Panc1 (cell line): ENCODE measurements around the gene ZNF396. TPM values are rescaled to one million over a fixed set of nuclear protein-coding genes. Genes with fewer than 3 reads are reported as not detected.

Experiments
- ATAC-seq: fragments of 200-7000 bp; cut with Tn5 transposase; 2 replicates; pipeline ENCODE4 v1.9.1; 2020; ENCODE audit warnings: mild to moderate bottlenecking, moderate library complexity
- BruUV-seq: library from RNA; stranded (reverse); fragments of 400-500 nt; replicated peaks from 2 replicates; lab custom pipeline; 2021; lab: Mats Ljungman, UMichigan
- CTCF ChIA-PET: fragments of 300-600 bp; sonication (Branson Sonifier 250); formaldehyde crosslinking; loops from one replicate; lab custom pipeline; 2022; ENCODE audit warnings: antibody characterized with exemption; lab: Charles Lee
- POLR2A ChIA-PET: fragments of 300-600 bp; sonication (Branson Sonifier 250); formaldehyde crosslinking; loops from one replicate; lab custom pipeline; 2022; ENCODE audit warnings: antibody characterized with exemption; lab: Charles Lee
- DNase-seq: peaks from one replicate; pipeline ENCODE4 v3.0.0-alpha.2; 2010; ENCODE audit warnings: low read depth, low spot score
- H3K27ac ChIP-seq: 2 replicates; pipeline ENCODE4 v1.5.1; 2011; ENCODE audit warnings: mild to moderate bottlenecking, low read length, inconsistent platforms
- H3K27me3 ChIP-seq: fragments of 200-500 bp; sonication (Bioruptor generic); 2 replicates; pipeline ENCODE4 v1.6.0; 2014; ENCODE audit warnings: low read length, inconsistent platforms; ENCODE audit not compliant: control insufficient read depth, insufficient read depth
- H3K36me3 ChIP-seq: fragments of 200-500 bp; sonication (Bioruptor generic); 2 replicates; pipeline ENCODE4 v1.5.1; 2014; ENCODE audit warnings: inconsistent platforms, mild to moderate bottlenecking, low read length, moderate library complexity; ENCODE audit not compliant: control insufficient read depth, insufficient read depth
- H3K4me1 ChIP-seq: 2 replicates; pipeline ENCODE4 v1.5.1; 2011; ENCODE audit warnings: inconsistent platforms, mild to moderate bottlenecking, low read length, moderate library complexity; ENCODE audit not compliant: control insufficient read depth, insufficient read depth
- H3K4me3 ChIP-seq, 2 experiments: 2 replicates each; pipeline ENCODE4 v1.5.1; 2011 to 2012; ENCODE audit warnings: low read depth in 2 of 2, low read length in 2 of 2, mild to moderate bottlenecking in 2 of 2, inconsistent platforms in 1 of 2, moderate library complexity in 1 of 2
- H3K9me3 ChIP-seq: fragments of 200-500 bp; sonication (Bioruptor generic); 2 replicates; pipeline ENCODE4 v1.5.1; 2014; ENCODE audit warnings: low read depth, mild to moderate bottlenecking, inconsistent platforms, low read length, moderate library complexity; ENCODE audit not compliant: control insufficient read depth, insufficient read depth
- POLR2AphosphoS5 ChIP-seq: IDR thresholded peaks from 2 replicates; pipeline ENCODE4 v1.6.1; 2012; ENCODE audit warnings: mild to moderate bottlenecking, low read depth, low read length, moderate library complexity
- REST ChIP-seq, 2 experiments: IDR thresholded peaks; 2 replicates each; pipeline ENCODE4 v1.6.1; 2011 to 2012; ENCODE audit warnings: low read depth in 2 of 2, control low read depth in 1 of 2, low read length in 1 of 2, mild to moderate bottlenecking in 1 of 2, moderate library complexity in 1 of 2; ENCODE audit not compliant: insufficient read depth in 1 of 2
- SIN3A ChIP-seq: IDR thresholded peaks from 2 replicates; pipeline ENCODE4 v1.6.1; 2012; ENCODE audit warnings: low read depth, mild to moderate bottlenecking, low read length, moderate library complexity, borderline replicate concordance; ENCODE audit not compliant: insufficient read depth
- TCF7L2 ChIP-seq: IDR thresholded peaks from 2 replicates; pipeline ENCODE4 v1.6.1; 2011; ENCODE audit warnings: mild to moderate bottlenecking, low read depth, low read length, inconsistent platforms
- in situ Hi-C: cut with HindIII; loops from 2 replicates; pipeline ENCODE4 v1.10.0; 2016; ENCODE audit warnings: low sequenced_read_pairs, low pct_unique_long_range_greater_than_20kb
- intact Hi-C: fragments of 100-400 bp; cut with micrococcal nuclease; formaldehyde crosslinking; loops from one replicate; pipeline ENCODE4 v1.10.0; 2022; ENCODE audit not compliant: unreplicated experiment
- total RNA-seq: library from RNA; stranded (reverse); gene quantifications from one replicate; pipeline ENCODE4 v1.2.1, GENCODE V29; 2021; ENCODE audit not compliant: unreplicated experiment
- TF ChIP-seq, protein P1 (sequence below): fragments of 450-650 bp; IDR thresholded peaks from 2 replicates; pipeline ENCODE4 v1.5.1; 2017; ENCODE audit warnings: mild to moderate bottlenecking

The ZNF396 gene
- total RNA-seq, 1 experiment from 2014 or later, result 2.8 TPM

- Histone ChIP-seq H3K4me1 (peaks cover 7% of the 10 kb centered on the region), H3K27me3 (no peaks in the 10 kb centered on the region), H3K4me3 (no peak overlapping the region), H3K27ac (peak overlapping the region; percentile 83; the same call in 1 of the 2 replicates), H3K36me3 (no peaks in the 10 kb centered on the region), H3K9me3 (no peaks in the 10 kb centered on the region)
- in situ Hi-C loops (no loop called here), intact Hi-C loops (loop anchor here (10.0 kb wide), 1 partner anchor 86 kb away; the partner anchor contains the start of gene INO80C)
- CTCF ChIA-PET, result no interaction called here
- BruUV-seq, result no TSS peak
- TF ChIP-seq TCF7L2 (no peak), SIN3A (no peak)
- ATAC-seq (no peak), DNase-seq (no peak)
- POLR2A ChIA-PET, result no interaction called here
Measured at GRCh38 chr18:35408843-35409261, 31.7 kb upstream of the ZNF396 start.

- ATAC-seq, result peak; percentile 89
- ChIA-PET POLR2A (no interaction called here), CTCF (interaction anchor here (1.1 kb wide), 1 partner anchor 22 kb away, joined by 3 read pairs; no protein-coding TSS in a partner anchor)
- intact Hi-C loops (loop anchor here (10.0 kb wide), 1 partner anchor 87 kb away; the partner anchor contains the start of gene INO80C), in situ Hi-C loops (no loop called here)
- Histone ChIP-seq H3K27me3 (no peaks in the 10 kb centered on the region), H3K9me3 (no peaks in the 10 kb centered on the region), H3K36me3 (no peaks in the 10 kb centered on the region), H3K4me3 (no peak overlapping the region), H3K27ac (peak overlapping the region; percentile 83), H3K4me1 (peaks cover 7% of the 10 kb centered on the region)
- peak; percentile 45 for DNase-seq
- no TSS peak for BruUV-seq
- TF ChIP-seq, protein P1, sequence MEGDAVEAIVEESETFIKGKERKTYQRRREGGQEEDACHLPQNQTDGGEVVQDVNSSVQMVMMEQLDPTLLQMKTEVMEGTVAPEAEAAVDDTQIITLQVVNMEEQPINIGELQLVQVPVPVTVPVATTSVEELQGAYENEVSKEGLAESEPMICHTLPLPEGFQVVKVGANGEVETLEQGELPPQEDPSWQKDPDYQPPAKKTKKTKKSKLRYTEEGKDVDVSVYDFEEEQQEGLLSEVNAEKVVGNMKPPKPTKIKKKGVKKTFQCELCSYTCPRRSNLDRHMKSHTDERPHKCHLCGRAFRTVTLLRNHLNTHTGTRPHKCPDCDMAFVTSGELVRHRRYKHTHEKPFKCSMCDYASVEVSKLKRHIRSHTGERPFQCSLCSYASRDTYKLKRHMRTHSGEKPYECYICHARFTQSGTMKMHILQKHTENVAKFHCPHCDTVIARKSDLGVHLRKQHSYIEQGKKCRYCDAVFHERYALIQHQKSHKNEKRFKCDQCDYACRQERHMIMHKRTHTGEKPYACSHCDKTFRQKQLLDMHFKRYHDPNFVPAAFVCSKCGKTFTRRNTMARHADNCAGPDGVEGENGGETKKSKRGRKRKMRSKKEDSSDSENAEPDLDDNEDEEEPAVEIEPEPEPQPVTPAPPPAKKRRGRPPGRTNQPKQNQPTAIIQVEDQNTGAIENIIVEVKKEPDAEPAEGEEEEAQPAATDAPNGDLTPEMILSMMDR, result peak; percentile 72
- no peak for TF ChIP-seq REST (IDR thresholded peaks at IDR 0.05; ENCODE audit: insufficient read depth in 1 of 2, low read depth in 2 of 2, low read length in 1 of 2)
Measured at GRCh38 chr18:35407871-35408481, 30.8 kb upstream of the ZNF396 start.

- no peaks in the 10 kb centered on the region for H3K36me3 ChIP-seq
- in situ Hi-C loops (no loop called here), intact Hi-C loops (loop anchor here (10.0 kb wide), 1 partner anchor 88 kb away; the partner anchor contains the start of gene INO80C)
- H3K4me1 ChIP-seq, result peaks cover 4% of the 10 kb centered on the region
- BruUV-seq, result no TSS peak
- H3K27me3 ChIP-seq, result no peaks in the 10 kb centered on the region
- no peak for ATAC-seq
- no peak overlapping the region; the same call in 1 of the 2 replicates for H3K27ac ChIP-seq
- ChIA-PET CTCF (no interaction called here), POLR2A (no interaction called here)
- TF ChIP-seq, protein P1, result no peak
- TF ChIP-seq POLR2AphosphoS5, result no peak
- no peak for TF ChIP-seq REST (IDR thresholded peaks at IDR 0.05; ENCODE audit: insufficient read depth in 1 of 2, low read depth in 2 of 2, low read length in 1 of 2)
- TF ChIP-seq SIN3A, result no peak
- no peak for TF ChIP-seq TCF7L2
- H3K4me3 ChIP-seq, result no peak overlapping the region
- no peaks in the 10 kb centered on the region for H3K9me3 ChIP-seq
- DNase-seq, result no peak
Measured at GRCh38 chr18:35406666-35407065, 29.5 kb upstream of the ZNF396 start.
